GM08714 (cell line): ENCODE data around the gene ARSG.

ENCODE experiments used
- H3K4me3 ChIP-seq: fragments of 200-500 bp; sonication (Bioruptor generic); 2 replicates; pipeline ENCODE4 v1.5.1; 2014; ENCODE audit warnings: mild to moderate bottlenecking, low read length, inconsistent platforms
- ZNF274 ChIP-seq: IDR thresholded peaks from 2 replicates; pipeline ENCODE4 v1.6.1; 2012; ENCODE audit warnings: mild to moderate bottlenecking, low read depth, low read length

The ARSG gene

GRCh38 chr17:68310152-68310551, 18.9 kb downstream of the ARSG start:
- no peak for TF ChIP-seq ZNF274

GRCh38 chr17:68314916-68315535, 23.7 kb downstream of the ARSG start:
- no peak for TF ChIP-seq ZNF274
- H3K4me3 ChIP-seq: no peak overlapping the region

More at GRCh38 chr17:68310152-68310551, 18.9 kb downstream of the ARSG start:
- no peak overlapping the region for H3K4me3 ChIP-seq

GRCh38 chr17:68315930-68316329, 24.6 kb downstream of the ARSG start:
- no peak overlapping the region for H3K4me3 ChIP-seq
- no peak for TF ChIP-seq ZNF274

- no peak for TF ChIP-seq ZNF274
- no peak overlapping the region for H3K4me3 ChIP-seq
Measured at GRCh38 chr17:68317458-68317857, 26.2 kb downstream of the ARSG start.

- TF ChIP-seq ZNF274: no peak
- H3K4me3 ChIP-seq: no peak overlapping the region
Measured at GRCh38 chr17:68318103-68318991, 27.1 kb downstream of the ARSG start.

GRCh38 chr17:68319410-68320162, 28.3 kb downstream of the ARSG start:
- no peak overlapping the region for H3K4me3 ChIP-seq
- no peak for TF ChIP-seq ZNF274

GRCh38 chr17:68320311-68320865, 29.1 kb downstream of the ARSG start:
- no peak overlapping the region for H3K4me3 ChIP-seq
- TF ChIP-seq ZNF274: no peak

- no peak for TF ChIP-seq ZNF274
- no peak overlapping the region for H3K4me3 ChIP-seq
Measured at GRCh38 chr17:68320943-68321555, 29.8 kb downstream of the ARSG start.

- TF ChIP-seq ZNF274: no peak
- H3K4me3 ChIP-seq: no peak overlapping the region
Measured at GRCh38 chr17:68321556-68321954, 30.3 kb downstream of the ARSG start.

GRCh38 chr17:68322630-68323029, 31.3 kb downstream of the ARSG start:
- no peak for TF ChIP-seq ZNF274
- no peak overlapping the region for H3K4me3 ChIP-seq

- no peak overlapping the region for H3K4me3 ChIP-seq
- TF ChIP-seq ZNF274: no peak
Measured at GRCh38 chr17:68324114-68324513, 32.8 kb downstream of the ARSG start.

GRCh38 chr17:68324654-68325336, 33.5 kb downstream of the ARSG start:
- TF ChIP-seq ZNF274: no peak
- H3K4me3 ChIP-seq: no peak overlapping the region

- no peak overlapping the region for H3K4me3 ChIP-seq
- no peak for TF ChIP-seq ZNF274
Measured at GRCh38 chr17:68325961-68326360, 34.7 kb downstream of the ARSG start.
